H1 (cell line): ENCODE data around the gene RAB35. TPM values are rescaled to one million over a fixed set of nuclear protein-coding genes. Genes with fewer than 3 reads are reported as not detected.

Source experiments
- CTCF ChIA-PET: fragments of 300-600 bp; sonication (Branson Sonifier 250); formaldehyde crosslinking; loops from one replicate; lab custom pipeline; 2021; ENCODE audit not compliant: partially characterized antibody; lab: Charles Lee
- POLR2A ChIA-PET: fragments of 300-600 bp; sonication (Branson Sonifier 250); formaldehyde crosslinking; loops from one replicate; lab custom pipeline; 2021; ENCODE audit warnings: inconsistent platforms; ENCODE audit not compliant: partially characterized antibody; lab: Charles Lee
- DNase-seq, 2 experiments: peaks; one replicate each; pipeline versions ENCODE4 v3.0.0 to v3.0.0-alpha.2; 2010 to 2022; ENCODE audit warnings: low spot score in 2 of 2, low read depth in 1 of 2, mixed read lengths in 1 of 2
- FAIRE-seq: peaks from 2 replicates; lab custom pipeline; 2011; peaks lifted over from hg19 to GRCh38; lab: Jason Lieb, UNC
- H2AFZ ChIP-seq: 2 replicates; pipeline ENCODE4 v1.8.1; 2012; ENCODE audit warnings: low read length, inconsistent platforms
- H2AK5ac ChIP-seq: 2 replicates; pipeline ENCODE4 v1.6.1; 2013; ENCODE audit warnings: low read depth, low read length
- H2BK120ac ChIP-seq: replicated peaks from 2 replicates; pipeline ENCODE3; 2013; ENCODE audit warnings: low read depth, low read length, inconsistent platforms
- H2BK12ac ChIP-seq: 2 replicates; pipeline ENCODE4 v1.6.1; 2013; ENCODE audit warnings: low read depth, low read length
- H2BK15ac ChIP-seq: 2 replicates; pipeline ENCODE4 v1.6.1; 2013; ENCODE audit warnings: low read length
- H2BK20ac ChIP-seq: 2 replicates; pipeline ENCODE4 v1.6.1; 2013; ENCODE audit warnings: low read length
- H2BK5ac ChIP-seq: 2 replicates; pipeline ENCODE4 v1.6.1; 2013; ENCODE audit warnings: low read depth, low read length
- H3K14ac ChIP-seq: 2 replicates; pipeline ENCODE4 v1.6.1; 2013; ENCODE audit warnings: inconsistent platforms; ENCODE audit not compliant: insufficient read length
- H3K18ac ChIP-seq: 2 replicates; pipeline ENCODE4 v1.6.1; 2013; ENCODE audit warnings: low read length; ENCODE audit errors: extremely low read depth
- H3K23ac ChIP-seq: 2 replicates; pipeline ENCODE4 v1.6.1; 2013; ENCODE audit warnings: inconsistent platforms; ENCODE audit not compliant: insufficient read length
- H3K23me2 ChIP-seq: 2 replicates; pipeline ENCODE4 v1.6.1; 2013; ENCODE audit warnings: low read depth, low read length
- H3K27ac ChIP-seq: 2 replicates; pipeline ENCODE4 v1.6.1; 2011; ENCODE audit warnings: low read depth, low read length, inconsistent platforms
- H3K27me3 ChIP-seq, 4 experiments: replicated peaks in 1 of 4; 1 replicate in 1 of 4; 2 replicates in 3 of 4; pipeline versions ENCODE4 v1.6.1 to v1.8.1; 2011 to 2013; ENCODE audit warnings: low read length in 3 of 4, mild to moderate bottlenecking in 3 of 4, inconsistent platforms in 2 of 4, mixed read lengths in 2 of 4, moderate library complexity in 1 of 4; ENCODE audit not compliant: control insufficient read depth in 3 of 4, insufficient read depth in 3 of 4; ENCODE audit errors: extremely low read depth in 1 of 4
- H3K36me3 ChIP-seq, 4 experiments: 2 replicates each; pipeline versions ENCODE4 v1.6.1 to v1.8.1; 2011 to 2013; ENCODE audit warnings: mild to moderate bottlenecking in 4 of 4, low read length in 3 of 4, moderate library complexity in 2 of 4, control low read depth in 1 of 4, inconsistent platforms in 1 of 4; ENCODE audit not compliant: insufficient read depth in 4 of 4, control insufficient read depth in 2 of 4
- H3K4ac ChIP-seq: replicated peaks from 2 replicates; pipeline ENCODE3; 2013; ENCODE audit warnings: low read length, low read depth, mixed read lengths, inconsistent platforms; ENCODE audit not compliant: insufficient read length
- H3K4me1 ChIP-seq, 4 experiments: replicated peaks in 1 of 4; 1 replicate in 1 of 4; 2 replicates in 3 of 4; pipeline versions ENCODE4 v1.6.1 to v1.8.1; 2011 to 2013; ENCODE audit warnings: low read length in 3 of 4, inconsistent platforms in 2 of 4, mixed read lengths in 1 of 4; ENCODE audit not compliant: insufficient read depth in 4 of 4, control insufficient read depth in 3 of 4
- H3K4me2 ChIP-seq, 2 experiments: 2 replicates each; pipeline versions ENCODE4 v1.6.1 to v1.8.1; 2011 to 2013; ENCODE audit warnings: low read depth in 2 of 2, low read length in 2 of 2, control low read depth in 1 of 2, inconsistent platforms in 1 of 2, mild to moderate bottlenecking in 1 of 2; ENCODE audit not compliant: insufficient read depth in 1 of 2
- H3K4me3 ChIP-seq, 4 experiments: fragments of 200-600, 300-600 bp in 1 of 4; sonication (generic), shearing (Covaris generic), sonication (Bioruptor Twin) in 1 of 4; 2 replicates each; pipeline versions ENCODE4 v1.5.1 to v1.8.1; 2011 to 2016; ENCODE audit warnings: low read length in 4 of 4, low read depth in 3 of 4, control low read depth in 2 of 4, inconsistent platforms in 2 of 4, mild to moderate bottlenecking in 2 of 4, mixed read lengths in 1 of 4, moderate library complexity in 1 of 4; ENCODE audit not compliant: insufficient read depth in 2 of 4; ENCODE audit errors: extremely low read depth in 1 of 4
- H3K56ac ChIP-seq: replicated peaks from 2 replicates; pipeline ENCODE3; 2013; ENCODE audit warnings: low read depth, mild to moderate bottlenecking, mixed read lengths, low read length, inconsistent platforms; ENCODE audit not compliant: insufficient read length
- H3K79me1 ChIP-seq: 2 replicates; pipeline ENCODE4 v1.6.1; 2013; ENCODE audit warnings: low read depth, low read length, control low read depth
- H3K79me2 ChIP-seq, 2 experiments: 2 replicates each; pipeline versions ENCODE4 v1.6.1 to v1.8.1; 2012 to 2013; ENCODE audit warnings: low read length in 2 of 2, mild to moderate bottlenecking in 2 of 2, inconsistent platforms in 1 of 2; ENCODE audit not compliant: insufficient read depth in 2 of 2, control insufficient read depth in 1 of 2
- H3K9ac ChIP-seq, 4 experiments: replicated peaks in 1 of 4; 1 replicate in 1 of 4; 2 replicates in 3 of 4; pipeline versions ENCODE4 v1.6.1 to v1.8.1; 2011 to 2013; ENCODE audit warnings: low read depth in 3 of 4, low read length in 3 of 4, control low read depth in 2 of 4, mild to moderate bottlenecking in 2 of 4, moderate library complexity in 2 of 4, inconsistent platforms in 1 of 4; ENCODE audit errors: extremely low read depth in 1 of 4
- H3K9me3 ChIP-seq, 2 experiments: 2 replicates each; pipeline versions ENCODE4 v1.6.1 to v1.8.1; 2012 to 2013; ENCODE audit warnings: mild to moderate bottlenecking in 2 of 2, moderate library complexity in 2 of 2, control low read depth in 1 of 2, inconsistent platforms in 1 of 2, low read depth in 1 of 2, low read length in 1 of 2, mixed read lengths in 1 of 2; ENCODE audit not compliant: insufficient read depth in 2 of 2
- H4K20me1 ChIP-seq, 2 experiments: replicated peaks in 1 of 2; 2 replicates each; pipeline versions ENCODE3 to v1.8.1; 2011 to 2013; ENCODE audit warnings: inconsistent platforms in 2 of 2, low read length in 2 of 2, mild to moderate bottlenecking in 1 of 2; ENCODE audit not compliant: insufficient read depth in 2 of 2, control insufficient read depth in 1 of 2
- H4K5ac ChIP-seq: 2 replicates; pipeline ENCODE4 v1.6.1; 2013; ENCODE audit warnings: low read length, low read depth, mixed read lengths, inconsistent platforms; ENCODE audit not compliant: insufficient read length
- H4K8ac ChIP-seq: 2 replicates; pipeline ENCODE4 v1.8.0; 2013; ENCODE audit warnings: mild to moderate bottlenecking, moderate library complexity, low read length, inconsistent platforms; ENCODE audit not compliant: insufficient read depth; ENCODE audit errors: extremely low read depth
- H4K91ac ChIP-seq: replicated peaks from 2 replicates; pipeline ENCODE3; 2013; ENCODE audit warnings: low read length, mixed read lengths, inconsistent platforms; ENCODE audit not compliant: insufficient read length
- CREB1 ChIP-seq: IDR thresholded peaks from 2 replicates; pipeline ENCODE4 v1.6.1; 2012; ENCODE audit warnings: inconsistent platforms
- EZH2 ChIP-seq: fragments of 200-600 bp; sonication (generic); IDR thresholded peaks from 2 replicates; pipeline ENCODE4 v1.7.1; 2012; ENCODE audit warnings: low read depth, mild to moderate bottlenecking, moderate library complexity, low read length, inconsistent platforms; ENCODE audit not compliant: severe bottlenecking
- KDM4A ChIP-seq: IDR thresholded peaks from one replicate; pipeline ENCODE4 v1.7.1; 2012; ENCODE audit warnings: low read depth, mild to moderate bottlenecking, moderate library complexity, low read length, inconsistent platforms; ENCODE audit not compliant: severe bottlenecking
- RNF2 ChIP-seq: fragments of 200-900, 300-1000 bp; sonication (generic); IDR thresholded peaks from 2 replicates; pipeline ENCODE4 v1.7.1; 2016; ENCODE audit warnings: borderline replicate concordance, low read depth, mild to moderate bottlenecking, antibody characterized with exemption, low read length; ENCODE audit not compliant: poor library complexity, severe bottlenecking; ENCODE audit errors: missing control alignments
- RXRA ChIP-seq: IDR thresholded peaks from 2 replicates; pipeline ENCODE4 v1.6.1; 2011; ENCODE audit warnings: low read depth, mild to moderate bottlenecking, low read length, moderate library complexity; ENCODE audit not compliant: insufficient read depth
- SIX5 ChIP-seq: IDR thresholded peaks from 2 replicates; pipeline ENCODE4 v1.6.1; 2011; ENCODE audit warnings: mild to moderate bottlenecking, low read depth, low read length
- TCF12 ChIP-seq: IDR thresholded peaks from 2 replicates; pipeline ENCODE4 v1.6.1; 2011; ENCODE audit warnings: low read depth, mild to moderate bottlenecking, low read length
- ZNF274 ChIP-seq: IDR thresholded peaks from 2 replicates; pipeline ENCODE4 v1.7.0; 2012; ENCODE audit warnings: low read length, borderline replicate concordance; ENCODE audit errors: extremely low read depth
- whole genome bisulfite sequencing, 2 experiments: shearing (Covaris generic) in 1 of 2; methylation state at CpG; one replicate each; pipeline versions ENCODE4 v1.1.6 to v1.1.7; 2013 to 2015; ENCODE audit warnings: low lambda C conversion rate in 2 of 2, mixed read lengths in 2 of 2, inconsistent platforms in 1 of 2, low coverage in 1 of 2, missing lambda C conversion rate in 1 of 2; ENCODE audit not compliant: insufficient replicate concordance in 2 of 2, insufficient coverage in 1 of 2, insufficient read length in 1 of 2; ENCODE audit errors: extremely low coverage in 1 of 2, missing lambda C conversion rate in 1 of 2; 5-methylcytosine and 5-hydroxymethylcytosine counted together
- polyA plus RNA-seq, 7 experiments: library from polyadenylated mRNA; depleted of rRNA in 3 of 7; stranded (reverse) in 5 of 7; unstranded in 2 of 7; fragments of >200 nt in 5 of 7; fragments of 200-250 nt in 2 of 7; gene quantifications; 1 replicate in 5 of 7; 2 replicates in 1 of 7; 4 replicates in 1 of 7; pipeline versions ENCODE4 v1.2.1 to v1.2.3, GENCODE V29; 2011 to 2013; ENCODE audit warnings: missing spikeins in 2 of 7, mixed read lengths in 2 of 7
- total RNA-seq: library from RNA; stranded (reverse); fragmentation: NEBNext Ultra II Directional; extraction: Animal tissue kit (Norgen Biotek cat#: 25700); gene quantifications from 2 replicates; pipeline ENCODE4 v1.2.1, GENCODE V29; 2021
- TF ChIP-seq, protein P1 (sequence below): IDR thresholded peaks from 2 replicates; pipeline ENCODE4 v1.6.1; 2012; ENCODE audit warnings: inconsistent platforms
- TF ChIP-seq, protein P2 (sequence below), 3 experiments: IDR thresholded peaks; 1 replicate in 2 of 3; 2 replicates in 1 of 3; pipeline versions ENCODE4 v1.5.1 to v1.6.1; 2011; ENCODE audit warnings: low read length in 3 of 3, mild to moderate bottlenecking in 3 of 3, inconsistent platforms in 2 of 3, low read depth in 1 of 3, moderate library complexity in 1 of 3; ENCODE audit not compliant: insufficient read depth in 1 of 3; ENCODE audit errors: control extremely low read depth in 1 of 3

Gene RAB35
- total and polyA plus RNA-seq, 2 of the 8 experiments (the other 6 are each of a cell fraction or from before 2014, with no cell fraction given), result 33.4 to 39.0 TPM

DNA sequence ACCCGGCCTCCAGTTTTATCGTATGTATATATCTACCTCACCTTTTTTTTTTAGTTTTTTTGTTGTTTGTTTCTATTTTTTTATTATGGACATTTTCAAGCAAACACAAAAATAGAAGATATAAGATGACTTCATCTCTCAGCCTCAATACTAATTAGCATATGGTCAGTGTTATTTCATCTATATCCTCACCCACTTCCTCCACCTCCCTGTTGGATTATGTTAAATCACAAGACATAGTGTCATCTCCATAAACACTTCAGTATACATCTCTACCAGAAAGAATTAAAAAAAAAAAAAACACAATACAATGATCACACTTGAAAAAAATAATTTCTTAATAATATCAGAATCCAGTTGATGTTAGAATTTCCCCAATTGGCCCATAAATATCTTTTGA, 34.9 kb downstream of the RAB35 start:
- Histone ChIP-seq H3K27ac (no peak overlapping the region), H2AFZ (no peak overlapping the region), H3K23ac (no peak overlapping the region), H4K20me1 (peaks cover 0 to 1% of the 10 kb centered on the region in 2 experiments), H3K4me3 (no peak overlapping the region), H3K56ac (no peak overlapping the region), H3K79me2 (no peaks in the 10 kb centered on the region), H3K36me3 (no peaks in the 10 kb centered on the region), H2BK120ac (no peak overlapping the region), H2BK12ac (no peak overlapping the region), H2BK20ac (no peak overlapping the region), H3K4me2 (no peak overlapping the region), H3K79me1 (no peaks in the 10 kb centered on the region), H4K8ac (no peak overlapping the region), H3K4me1 (peaks cover 2 to 9% (median 8%) of the 10 kb centered on the region in 4 experiments), H3K27me3 (no peaks in the 10 kb centered on the region), H3K9me3 (no peaks in the 10 kb centered on the region), H3K14ac (no peak overlapping the region), H3K4ac (no peak overlapping the region), H2BK5ac (no peak overlapping the region), H3K9ac (no peak overlapping the region), H2BK15ac (no peak overlapping the region), H4K5ac (no peak overlapping the region), H4K91ac (no peak overlapping the region), H2AK5ac (no peak overlapping the region), H3K18ac (no peak overlapping the region), H3K23me2 (0 out of 2 replicates have a peak, but pooled peaks cover 2% of the 10 kb centered on the region)
- DNase-seq, result no peak
- 100% methylated on average over 2 of the region's 2 CpGs; no CpG with 5 or more reads in 1 of the 2 experiments for WGBS, 2 experiments
- CTCF ChIA-PET, result interaction anchor here (0.6 to 1.9 kb wide), 4 partner anchors 8 to 243 kb away, joined by 3 to 10 read pairs (median 4); no protein-coding TSS in a partner anchor
- FAIRE-seq, result no peak
- POLR2A ChIA-PET, result interaction anchor here (0.7 to 1.7 kb wide), 2 partner anchors 26 to 211 kb away, joined by 3 to 6 read pairs; partner anchors contain the start of gene RNU4-1
- no peak for TF ChIP-seq ZNF274
- TF ChIP-seq, protein P1, sequence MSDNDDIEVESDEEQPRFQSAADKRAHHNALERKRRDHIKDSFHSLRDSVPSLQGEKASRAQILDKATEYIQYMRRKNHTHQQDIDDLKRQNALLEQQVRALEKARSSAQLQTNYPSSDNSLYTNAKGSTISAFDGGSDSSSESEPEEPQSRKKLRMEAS, result no peak
- no peak for TF ChIP-seq KDM4A
- TF ChIP-seq, protein P2, sequence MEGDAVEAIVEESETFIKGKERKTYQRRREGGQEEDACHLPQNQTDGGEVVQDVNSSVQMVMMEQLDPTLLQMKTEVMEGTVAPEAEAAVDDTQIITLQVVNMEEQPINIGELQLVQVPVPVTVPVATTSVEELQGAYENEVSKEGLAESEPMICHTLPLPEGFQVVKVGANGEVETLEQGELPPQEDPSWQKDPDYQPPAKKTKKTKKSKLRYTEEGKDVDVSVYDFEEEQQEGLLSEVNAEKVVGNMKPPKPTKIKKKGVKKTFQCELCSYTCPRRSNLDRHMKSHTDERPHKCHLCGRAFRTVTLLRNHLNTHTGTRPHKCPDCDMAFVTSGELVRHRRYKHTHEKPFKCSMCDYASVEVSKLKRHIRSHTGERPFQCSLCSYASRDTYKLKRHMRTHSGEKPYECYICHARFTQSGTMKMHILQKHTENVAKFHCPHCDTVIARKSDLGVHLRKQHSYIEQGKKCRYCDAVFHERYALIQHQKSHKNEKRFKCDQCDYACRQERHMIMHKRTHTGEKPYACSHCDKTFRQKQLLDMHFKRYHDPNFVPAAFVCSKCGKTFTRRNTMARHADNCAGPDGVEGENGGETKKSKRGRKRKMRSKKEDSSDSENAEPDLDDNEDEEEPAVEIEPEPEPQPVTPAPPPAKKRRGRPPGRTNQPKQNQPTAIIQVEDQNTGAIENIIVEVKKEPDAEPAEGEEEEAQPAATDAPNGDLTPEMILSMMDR (IDR thresholded peaks at IDR 0.05; ENCODE audit: control extremely low read depth in 1 of 3, insufficient read depth in 1 of 3, low read depth in 1 of 3, low read length in 3 of 3), result no peak
- no peak for TF ChIP-seq CREB1
- TF ChIP-seq RNF2, result no peak
- no peak for TF ChIP-seq TCF12
- no peak for TF ChIP-seq RXRA
- no peak for TF ChIP-seq SIX5
- no peak for TF ChIP-seq EZH2
